Effector memory CD4-positive, alpha-beta T cell (primary cell): ENCODE measurements around the gene AFG3L2.

Source experiments
- DNase-seq, 3 donors: peaks; one replicate each; pipeline ENCODE4 v3.0.0-alpha.2; 2020
- H3K27ac ChIP-seq: 2 replicates; pipeline ENCODE4 v1.7.0; 2013; ENCODE audit warnings: mild to moderate bottlenecking, low read length, moderate library complexity; ENCODE audit not compliant: insufficient read depth, poor library complexity, severe bottlenecking
- H3K27me3 ChIP-seq: replicated peaks from 2 replicates; pipeline ENCODE4 v1.7.0; 2013; ENCODE audit warnings: mild to moderate bottlenecking, low read length; ENCODE audit not compliant: insufficient read depth, control insufficient read depth, poor library complexity, severe bottlenecking
- H3K36me3 ChIP-seq: 2 replicates; pipeline ENCODE4 v1.7.0; 2013; ENCODE audit warnings: mild to moderate bottlenecking, low read length, moderate library complexity; ENCODE audit not compliant: control insufficient read depth, insufficient read depth
- H3K4me1 ChIP-seq: 2 replicates; pipeline ENCODE4 v1.7.0; 2013; ENCODE audit warnings: low read length, mild to moderate bottlenecking; ENCODE audit not compliant: control insufficient read depth, insufficient read depth, poor library complexity, severe bottlenecking
- H3K4me3 ChIP-seq: 2 replicates; pipeline ENCODE4 v1.7.0; 2013; ENCODE audit warnings: low read length, low read depth, mild to moderate bottlenecking; ENCODE audit not compliant: insufficient read depth, poor library complexity, severe bottlenecking
- H3K9me3 ChIP-seq: 2 replicates; pipeline ENCODE4 v1.7.0; 2013; ENCODE audit warnings: mild to moderate bottlenecking, low read length, moderate library complexity; ENCODE audit not compliant: control insufficient read depth

The AFG3L2 gene

DNA sequence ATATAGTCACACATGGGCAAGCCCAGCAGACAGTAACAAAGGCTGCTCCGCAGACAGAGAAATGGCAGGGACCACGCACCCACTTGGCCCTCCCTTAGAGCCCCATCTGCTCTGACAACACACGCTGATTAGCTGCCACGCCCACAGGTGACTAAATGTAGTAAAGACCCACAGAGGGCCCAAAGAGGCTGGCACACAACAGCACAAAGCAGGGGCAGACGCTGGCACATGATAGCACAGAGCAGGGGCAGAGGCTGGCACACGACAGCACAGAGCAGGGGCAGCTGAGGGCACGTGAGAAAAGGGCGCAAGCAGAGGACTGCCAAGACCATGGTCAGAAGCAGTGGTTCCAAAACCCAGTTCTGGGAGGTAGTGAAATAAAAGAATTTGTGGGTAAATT is 10.6 kb downstream of the AFG3L2 start:
- Histone ChIP-seq H3K27ac (no peak overlapping the region), H3K9me3 (no peaks in the 10 kb centered on the region), H3K36me3 (peaks cover 36% of the 10 kb centered on the region), H3K4me1 (no peaks in the 10 kb centered on the region), H3K4me3 (no peak overlapping the region), H3K27me3 (no peaks in the 10 kb centered on the region)
- DNase-seq, result no peak

DNA sequence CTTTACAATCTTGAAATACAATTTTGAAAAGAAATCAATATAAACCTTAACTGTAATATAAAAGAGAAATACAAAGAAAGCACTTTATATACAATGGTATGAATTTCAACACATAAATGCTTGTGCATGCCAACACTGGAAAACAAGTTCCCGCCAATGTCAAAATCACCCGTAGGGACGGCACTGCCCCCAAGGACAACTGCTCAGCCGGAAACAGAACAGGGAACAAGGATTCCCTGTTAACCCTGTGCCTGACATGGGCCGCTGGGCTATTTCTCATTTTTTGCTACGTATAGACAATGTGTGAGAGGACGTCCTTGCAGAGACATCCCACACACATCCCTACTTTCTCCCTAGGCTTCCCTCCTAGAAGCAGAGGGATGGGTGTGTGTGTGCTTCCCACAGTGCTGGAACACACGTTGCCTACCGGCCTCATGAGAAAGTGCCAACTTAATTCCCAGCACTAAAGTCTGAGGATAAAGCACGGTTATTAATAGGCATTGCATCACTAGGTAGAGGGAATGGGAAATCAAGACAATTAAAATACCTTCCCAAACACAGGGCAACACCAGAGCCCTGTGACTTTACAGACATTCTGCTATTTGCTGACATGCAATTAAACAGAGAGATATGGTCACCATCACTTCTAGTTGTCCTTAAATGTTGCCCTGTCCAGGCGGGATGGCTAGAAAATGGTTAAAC is 14.4 kb downstream of the AFG3L2 start:
- Histone ChIP-seq H3K9me3 (no peaks in the 10 kb centered on the region), H3K36me3 (peaks cover 49% of the 10 kb centered on the region), H3K27me3 (no peaks in the 10 kb centered on the region), H3K4me1 (no peaks in the 10 kb centered on the region), H3K27ac (no peak overlapping the region), H3K4me3 (no peak overlapping the region)
- no peak for DNase-seq

DNA sequence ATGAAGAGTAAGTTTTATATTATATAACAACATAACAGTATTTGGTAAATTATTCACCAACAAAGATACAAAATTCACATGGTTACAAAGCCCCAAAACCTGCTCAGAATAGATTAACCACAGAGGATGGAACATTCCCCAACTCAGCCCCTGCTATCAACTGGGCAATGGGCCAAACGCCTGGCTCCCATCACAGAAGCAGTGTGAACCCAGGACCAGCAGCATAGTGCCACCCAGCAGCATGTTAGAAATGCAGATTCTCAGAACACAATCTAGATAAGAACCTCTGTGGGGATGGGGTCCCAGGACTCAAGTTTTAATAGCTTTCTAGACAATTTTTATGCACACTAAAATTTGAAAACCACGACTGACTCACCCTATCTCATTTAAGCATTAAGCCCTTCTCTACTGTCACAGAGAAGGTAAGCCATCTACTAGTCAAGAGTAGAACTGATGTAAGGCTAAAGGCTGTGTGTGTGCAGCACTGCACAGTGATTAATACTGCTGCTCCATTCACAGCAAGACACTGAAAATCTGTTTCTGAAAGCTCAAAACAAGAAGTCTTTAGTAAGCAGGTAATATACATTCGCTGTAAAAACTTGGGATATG is 15.2 kb downstream of the AFG3L2 start:
- no peak for DNase-seq
- Histone ChIP-seq H3K4me3 (no peak overlapping the region), H3K9me3 (no peaks in the 10 kb centered on the region), H3K27ac (no peak overlapping the region), H3K36me3 (peaks cover 56% of the 10 kb centered on the region), H3K4me1 (no peaks in the 10 kb centered on the region), H3K27me3 (no peaks in the 10 kb centered on the region)

- Histone ChIP-seq H3K27ac (no peak overlapping the region), H3K36me3 (peaks cover 62% of the 10 kb centered on the region), H3K4me1 (no peaks in the 10 kb centered on the region), H3K4me3 (no peak overlapping the region), H3K27me3 (no peaks in the 10 kb centered on the region), H3K9me3 (no peaks in the 10 kb centered on the region)
- DNase-seq, result no peak
Measured at GRCh38 chr18:12359515-12359927, 17.5 kb downstream of the AFG3L2 start.

- Histone ChIP-seq H3K9me3 (no peaks in the 10 kb centered on the region), H3K4me1 (no peaks in the 10 kb centered on the region), H3K27me3 (no peaks in the 10 kb centered on the region), H3K36me3 (peaks cover 57% of the 10 kb centered on the region), H3K4me3 (no peak overlapping the region), H3K27ac (no peak overlapping the region)
- DNase-seq, result no peak
Measured at GRCh38 chr18:12352188-12352587, 24.8 kb downstream of the AFG3L2 start.

GRCh38 chr18:12347895-12348294 is 29.1 kb downstream of the AFG3L2 start:
- Histone ChIP-seq H3K36me3 (peaks cover 68% of the 10 kb centered on the region), H3K27ac (no peak overlapping the region), H3K9me3 (no peaks in the 10 kb centered on the region), H3K4me1 (no peaks in the 10 kb centered on the region), H3K27me3 (no peaks in the 10 kb centered on the region), H3K4me3 (no peak overlapping the region)
- DNase-seq, result no peak

DNA sequence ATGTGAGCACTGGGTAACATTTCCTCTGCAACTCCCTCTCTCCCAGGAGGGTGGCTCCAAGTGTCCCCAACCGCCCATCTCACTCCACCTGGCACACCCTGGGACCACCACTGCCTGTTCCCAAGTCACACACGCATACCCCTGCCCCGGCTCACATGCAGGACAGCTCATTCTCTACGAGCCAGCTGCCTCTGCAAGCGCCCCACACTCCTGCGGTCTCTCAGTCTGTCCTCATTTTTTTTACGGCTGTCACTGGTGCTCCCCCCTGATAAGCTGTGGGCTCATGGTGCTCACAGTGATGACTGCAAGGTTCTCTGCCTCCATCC is 30.8 kb downstream of the AFG3L2 start:
- H3K27ac ChIP-seq, result no peak overlapping the region
- no peaks in the 10 kb centered on the region for H3K27me3 ChIP-seq
- H3K4me3 ChIP-seq, result no peak overlapping the region
- no peaks in the 10 kb centered on the region for H3K9me3 ChIP-seq
- no peaks in the 10 kb centered on the region for H3K4me1 ChIP-seq
- peaks cover 59% of the 10 kb centered on the region for H3K36me3 ChIP-seq
- no peak for DNase-seq

- Histone ChIP-seq H3K4me3 (no peak overlapping the region), H3K27me3 (no peaks in the 10 kb centered on the region), H3K36me3 (peaks cover 54% of the 10 kb centered on the region), H3K4me1 (no peaks in the 10 kb centered on the region), H3K9me3 (no peaks in the 10 kb centered on the region), H3K27ac (no peak overlapping the region)
- DNase-seq, result no peak
Measured at GRCh38 chr18:12345491-12346239, 31.4 kb downstream of the AFG3L2 start.

DNA sequence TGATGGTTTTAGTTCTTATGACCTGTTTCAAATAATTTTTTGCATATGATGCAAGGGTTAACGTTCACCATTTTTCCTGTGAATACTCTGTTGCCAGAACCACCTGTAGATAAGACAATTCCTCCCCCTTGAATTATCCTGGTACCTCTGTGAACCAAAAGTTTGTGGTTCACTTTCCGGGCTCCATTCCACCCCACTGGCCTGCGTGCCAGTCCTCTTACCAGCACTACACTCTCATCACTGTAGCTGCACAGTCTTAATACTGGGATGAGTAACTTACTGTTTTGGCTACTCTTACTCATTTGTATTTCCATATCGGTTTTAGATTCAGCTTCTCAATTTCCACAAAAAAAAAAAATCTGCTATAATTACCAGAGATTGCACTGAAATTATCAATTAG is 34.4 kb downstream of the AFG3L2 start:
- Histone ChIP-seq H3K4me3 (no peak overlapping the region), H3K27ac (no peak overlapping the region), H3K36me3 (peaks cover 33% of the 10 kb centered on the region), H3K9me3 (no peaks in the 10 kb centered on the region), H3K4me1 (no peaks in the 10 kb centered on the region), H3K27me3 (no peaks in the 10 kb centered on the region)
- no peak for DNase-seq

DNA sequence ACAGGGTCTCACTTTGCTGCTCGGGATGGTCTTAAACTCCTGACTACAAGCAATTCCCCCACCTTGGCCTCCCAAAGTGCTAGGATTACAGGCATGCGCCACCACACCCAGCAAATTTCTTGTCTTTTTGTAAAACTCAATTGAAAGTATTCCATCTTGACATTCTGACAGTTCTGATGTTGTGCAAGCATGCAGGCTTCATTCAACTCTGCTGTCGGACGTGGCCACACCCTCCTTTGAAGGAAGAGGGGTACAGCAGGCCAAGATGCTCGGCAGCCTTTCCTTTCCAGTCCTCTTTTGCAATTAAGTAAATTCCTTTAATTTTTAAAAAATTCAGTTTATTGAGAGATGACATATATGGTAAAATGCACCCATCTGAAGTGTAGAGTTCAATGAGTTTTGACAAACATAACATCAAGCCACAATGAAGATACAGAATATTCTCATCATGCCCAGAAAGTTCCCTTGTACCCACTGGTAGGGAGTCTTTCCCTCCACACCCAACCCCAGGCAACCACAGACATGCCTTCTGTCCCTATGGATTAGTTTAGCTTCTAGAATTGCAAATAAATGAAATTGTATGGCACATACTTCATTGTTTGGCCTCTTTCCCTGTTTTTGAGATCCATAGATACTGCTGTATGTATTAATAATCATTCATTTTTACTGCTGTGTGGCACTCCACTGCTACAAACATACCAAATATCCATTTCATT is 35.9 kb downstream of the AFG3L2 start:
- DNase-seq, result no peak
- no peaks in the 10 kb centered on the region for H3K4me1 ChIP-seq
- no peaks in the 10 kb centered on the region for H3K27me3 ChIP-seq
- H3K9me3 ChIP-seq, result no peaks in the 10 kb centered on the region
- peaks cover 45% of the 10 kb centered on the region for H3K36me3 ChIP-seq
- no peak overlapping the region for H3K27ac ChIP-seq
- no peak overlapping the region for H3K4me3 ChIP-seq
